ENCODE measurements around the gene PLXNA4. TPM values are rescaled to one million over a fixed set of nuclear protein-coding genes. Genes with fewer than 3 reads are reported as not detected.

PLXNA4 gene
- total and polyA plus RNA-seq, 10 donors = 0.15 to 14.7 (median 8.7) TPM

DNA sequence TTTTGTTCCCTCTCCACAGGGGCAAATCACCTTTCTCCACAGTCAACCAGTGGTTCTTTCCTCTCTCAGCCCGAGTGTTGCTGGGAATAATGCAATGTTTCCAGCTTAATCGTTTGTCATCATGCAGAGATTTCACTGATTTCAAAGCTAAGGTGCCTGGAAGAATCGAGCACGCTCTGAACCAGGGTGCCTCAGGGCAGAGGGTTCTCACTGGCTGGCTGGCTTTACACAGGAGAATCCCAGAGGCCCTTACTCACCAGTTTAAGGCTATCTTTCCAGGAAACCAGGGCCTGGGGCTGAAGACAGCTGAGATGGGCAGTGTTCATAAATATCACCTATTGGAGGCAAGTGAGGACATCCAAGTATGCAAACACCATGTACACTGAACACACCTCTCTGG is 21.8 kb downstream of the PLXNA4 start:
- Histone ChIP-seq H3K4me3 (no peak overlapping the region), H3K36me3 (peaks cover 0 to 8% (median 0%) of the 10 kb centered on the region in 6 donors), H3K4me1 (no peaks in the 10 kb centered on the region), H3K27ac (no peak overlapping the region), H3K27me3 (replicated peaks in 1 of 7) (peaks cover 0 to 10% (median 0%) of the 10 kb centered on the region in 7 donors), H3K9me3 (peaks cover 0 to 35% (median 16%) of the 10 kb centered on the region in 8 donors)
- no peak for DNase-seq
- 64 to 88% (median 76%) methylated on average over 4 of the region's 4 CpGs for WGBS, 5 donors
- TF ChIP-seq, protein P1, sequence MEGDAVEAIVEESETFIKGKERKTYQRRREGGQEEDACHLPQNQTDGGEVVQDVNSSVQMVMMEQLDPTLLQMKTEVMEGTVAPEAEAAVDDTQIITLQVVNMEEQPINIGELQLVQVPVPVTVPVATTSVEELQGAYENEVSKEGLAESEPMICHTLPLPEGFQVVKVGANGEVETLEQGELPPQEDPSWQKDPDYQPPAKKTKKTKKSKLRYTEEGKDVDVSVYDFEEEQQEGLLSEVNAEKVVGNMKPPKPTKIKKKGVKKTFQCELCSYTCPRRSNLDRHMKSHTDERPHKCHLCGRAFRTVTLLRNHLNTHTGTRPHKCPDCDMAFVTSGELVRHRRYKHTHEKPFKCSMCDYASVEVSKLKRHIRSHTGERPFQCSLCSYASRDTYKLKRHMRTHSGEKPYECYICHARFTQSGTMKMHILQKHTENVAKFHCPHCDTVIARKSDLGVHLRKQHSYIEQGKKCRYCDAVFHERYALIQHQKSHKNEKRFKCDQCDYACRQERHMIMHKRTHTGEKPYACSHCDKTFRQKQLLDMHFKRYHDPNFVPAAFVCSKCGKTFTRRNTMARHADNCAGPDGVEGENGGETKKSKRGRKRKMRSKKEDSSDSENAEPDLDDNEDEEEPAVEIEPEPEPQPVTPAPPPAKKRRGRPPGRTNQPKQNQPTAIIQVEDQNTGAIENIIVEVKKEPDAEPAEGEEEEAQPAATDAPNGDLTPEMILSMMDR (IDR thresholded peaks at IDR 0.05 in 8 of 11, conservative IDR thresholded peaks at IDR 0.05 in 3 of 11) = no peak
- TF ChIP-seq POLR2AphosphoS5 (IDR thresholded peaks at IDR 0.05) (no peak), POLR2A (IDR thresholded peaks at IDR 0.05) (no peak)
- intact Hi-C loops (cut with DNase I; ENCODE audit: low total_unique reads) = no loop called here

DNA sequence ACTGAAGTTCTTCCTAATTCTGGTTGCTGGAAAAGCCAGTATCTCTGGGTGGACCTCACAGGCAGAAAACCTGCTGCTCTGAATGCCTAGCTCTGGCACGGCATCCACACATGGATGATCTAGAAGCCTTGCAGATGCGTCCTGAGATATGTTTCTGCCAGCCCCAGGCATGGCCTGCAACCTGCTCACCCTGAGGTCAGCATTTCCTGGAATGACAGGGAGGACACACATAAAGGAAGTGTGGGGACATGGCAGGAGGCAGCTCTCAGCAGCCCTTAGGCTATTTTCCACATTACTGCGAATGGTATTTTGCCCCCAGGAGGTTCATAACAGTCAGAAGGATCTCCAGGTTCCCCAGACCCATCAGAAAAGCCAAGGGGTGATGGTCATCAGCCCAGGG is 23.2 kb downstream of the PLXNA4 start:
- Histone ChIP-seq H3K36me3 (peaks cover 0 to 8% (median 0%) of the 10 kb centered on the region in 6 donors), H3K27ac (no peak overlapping the region), H3K9me3 (peaks cover 0 to 35% (median 16%) of the 10 kb centered on the region in 8 donors), H3K4me1 (no peaks in the 10 kb centered on the region), H3K4me3 (no peak overlapping the region), H3K27me3 (replicated peaks in 1 of 7) (peaks cover 0 to 10% (median 0%) of the 10 kb centered on the region in 7 donors)
- TF ChIP-seq, protein P1 (IDR thresholded peaks at IDR 0.05 in 8 of 11, conservative IDR thresholded peaks at IDR 0.05 in 3 of 11) = no peak
- peak in 2 of 3 donors; percentile 31 to 70 for TF ChIP-seq POLR2AphosphoS5 (IDR thresholded peaks at IDR 0.05)
- DNase-seq = no peak
- intact Hi-C loops (cut with DNase I; ENCODE audit: low total_unique reads) = no loop called here
- 32 to 64% (median 59%) methylated on average over 1 to 3 of the region's 3 CpGs for WGBS, 5 donors

DNA sequence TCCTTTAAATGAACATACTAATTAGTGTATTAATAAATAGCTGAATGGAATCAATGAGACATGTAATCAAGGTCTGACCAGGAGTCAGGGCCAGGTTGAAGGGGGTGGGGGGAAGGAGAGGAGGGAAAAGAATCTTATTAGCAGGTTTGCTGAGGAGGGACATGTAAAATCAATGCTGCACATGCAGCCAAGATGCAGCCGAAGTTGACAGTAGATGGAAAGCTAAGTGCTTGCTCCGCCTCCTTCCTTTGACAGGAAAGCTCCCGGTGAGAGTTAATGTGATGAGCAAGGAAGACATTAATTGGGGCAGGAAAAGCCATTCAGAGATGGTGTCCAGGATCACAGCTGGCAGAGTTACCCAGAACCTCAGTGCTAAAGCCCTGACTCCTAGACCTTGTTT is 24.4 kb downstream of the PLXNA4 start:
- H3K27ac ChIP-seq = no peak overlapping the region
- 44 to 62% (median 53%) methylated on average over 3 of the region's 3 CpGs for WGBS, 5 donors

DNA sequence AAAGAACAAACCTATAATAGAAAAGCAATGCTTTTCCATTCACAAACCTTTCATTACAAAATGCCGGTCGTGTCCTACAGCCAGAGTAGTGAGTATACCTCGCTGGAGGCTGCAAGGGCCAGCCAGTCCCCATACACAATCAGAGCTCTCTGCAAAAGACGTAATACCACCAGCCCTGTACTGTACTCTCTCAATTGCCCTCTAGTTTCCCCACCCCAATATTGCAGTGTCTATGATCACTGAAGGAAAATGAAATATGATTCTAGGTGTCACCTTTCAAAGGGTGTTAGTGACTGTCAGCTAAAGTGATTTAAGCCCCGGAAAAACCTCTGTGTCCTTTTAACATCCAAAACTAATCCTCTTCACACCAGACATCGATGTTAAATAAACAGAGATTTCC is 24.8 kb downstream of the PLXNA4 start:
- Histone ChIP-seq H3K36me3 (peaks cover 0 to 8% (median 0%) of the 10 kb centered on the region in 6 donors), H3K27ac (no peak overlapping the region), H3K4me3 (no peak overlapping the region), H3K4me1 (no peaks in the 10 kb centered on the region), H3K27me3 (replicated peaks in 1 of 7) (peaks cover 0 to 10% (median 0%) of the 10 kb centered on the region in 7 donors), H3K9me3 (peaks cover 0 to 35% (median 16%) of the 10 kb centered on the region in 8 donors)
- TF ChIP-seq POLR2A (IDR thresholded peaks at IDR 0.05) (no peak), POLR2AphosphoS5 (IDR thresholded peaks at IDR 0.05) (no peak)
- TF ChIP-seq, protein P1 (IDR thresholded peaks at IDR 0.05 in 8 of 11, conservative IDR thresholded peaks at IDR 0.05 in 3 of 11) = no peak
- WGBS, 5 donors = 83 to 92% (median 84%) methylated on average over 6 of the region's 6 CpGs
- DNase-seq = no peak
- intact Hi-C loops (cut with DNase I; ENCODE audit: low total_unique reads) = no loop called here

More for the DNA sequence above, 24.4 kb downstream of the PLXNA4 start:
- Histone ChIP-seq H3K36me3 (peaks cover 0 to 8% (median 0%) of the 10 kb centered on the region in 6 donors), H3K27me3 (replicated peaks in 1 of 7) (peaks cover 0 to 10% (median 0%) of the 10 kb centered on the region in 7 donors), H3K4me3 (no peak overlapping the region), H3K9me3 (peaks cover 0 to 35% (median 16%) of the 10 kb centered on the region in 8 donors), H3K4me1 (no peaks in the 10 kb centered on the region)
- TF ChIP-seq, protein P1 (IDR thresholded peaks at IDR 0.05 in 8 of 11, conservative IDR thresholded peaks at IDR 0.05 in 3 of 11) = no peak
- no peak for TF ChIP-seq POLR2A (IDR thresholded peaks at IDR 0.05)
- intact Hi-C loops (cut with DNase I; ENCODE audit: low total_unique reads) = no loop called here
- DNase-seq = no peak
